Fibroblast of upper back skin (primary cell): ENCODE measurements around the gene GNA12.

Experiments used
- DNase-seq: peaks from one replicate; pipeline ENCODE4 v3.0.0-alpha.2; 2013

GNA12 gene

GRCh38 chr7:2834748-2835441 is 9.2 kb downstream of the GNA12 start:
- no peak for DNase-seq

GRCh38 chr7:2833083-2833910 is 10.8 kb downstream of the GNA12 start:
- DNase-seq: no peak

- DNase-seq: no peak
Observed at GRCh38 chr7:2832461-2832860, 11.6 kb downstream of the GNA12 start.

- no peak for DNase-seq
Observed at GRCh38 chr7:2830609-2831376, 13.3 kb downstream of the GNA12 start.

- no peak for DNase-seq
Observed at GRCh38 chr7:2829040-2829439, 15.1 kb downstream of the GNA12 start.

GRCh38 chr7:2826771-2827170 is 17.3 kb downstream of the GNA12 start:
- no peak for DNase-seq

- no peak for DNase-seq
Observed at GRCh38 chr7:2825559-2826227, 18.4 kb downstream of the GNA12 start.

GRCh38 chr7:2824678-2825461 is 19.2 kb downstream of the GNA12 start:
- DNase-seq: no peak

- DNase-seq: no peak
Observed at GRCh38 chr7:2824026-2824677, 20.0 kb downstream of the GNA12 start.

- no peak for DNase-seq
Observed at GRCh38 chr7:2823130-2823529, 21.0 kb downstream of the GNA12 start.

- DNase-seq: peak; percentile 91
Observed at GRCh38 chr7:2821842-2822507, 22.1 kb downstream of the GNA12 start.

GRCh38 chr7:2821161-2821841 is 22.8 kb downstream of the GNA12 start:
- DNase-seq: peak; percentile 89

GRCh38 chr7:2820508-2820934 is 23.6 kb downstream of the GNA12 start:
- peak; percentile 97 for DNase-seq

- DNase-seq: no peak
Observed at GRCh38 chr7:2819954-2820397, 24.1 kb downstream of the GNA12 start.

GRCh38 chr7:2819161-2819953 is 24.8 kb downstream of the GNA12 start:
- DNase-seq: no peak

GRCh38 chr7:2818653-2819052 is 25.5 kb downstream of the GNA12 start:
- DNase-seq: no peak

GRCh38 chr7:2818121-2818520 is 26.0 kb downstream of the GNA12 start:
- no peak for DNase-seq

GRCh38 chr7:2817456-2817855 is 26.7 kb downstream of the GNA12 start:
- DNase-seq: no peak

GRCh38 chr7:2815875-2816245 is 28.2 kb downstream of the GNA12 start:
- no peak for DNase-seq
